C4-2B (cell line): ENCODE data around the gene CAMKK2.

Experiments used
- CTCF ChIP-seq: fragments of 450-650 bp; conservative IDR thresholded peaks from 2 replicates; pipeline ENCODE4 v1.5.1; 2017; ENCODE audit warnings: mild to moderate bottlenecking
- ZFX ChIP-seq: fragments of 450-650 bp; IDR thresholded peaks from 2 replicates; pipeline ENCODE4 v1.6.1; 2017

GRCh38 chr12:121209624-121210572 is 86.6 kb downstream of the CAMKK2 start, which contains the start of gene P2RX4:
- peak; percentile 54 for TF ChIP-seq CTCF
- TF ChIP-seq ZFX, result peak; percentile 88
